ENCODE data around the gene SLC22A23. TPM values are rescaled to one million over a fixed set of nuclear protein-coding genes. Genes with fewer than 3 reads are reported as not detected.

Gene SLC22A23
- polyA plus RNA-seq, 1 donor (not counting 4 experiments of a cell fraction or from before 2014, with no cell fraction given) = 4.3 TPM

DNA sequence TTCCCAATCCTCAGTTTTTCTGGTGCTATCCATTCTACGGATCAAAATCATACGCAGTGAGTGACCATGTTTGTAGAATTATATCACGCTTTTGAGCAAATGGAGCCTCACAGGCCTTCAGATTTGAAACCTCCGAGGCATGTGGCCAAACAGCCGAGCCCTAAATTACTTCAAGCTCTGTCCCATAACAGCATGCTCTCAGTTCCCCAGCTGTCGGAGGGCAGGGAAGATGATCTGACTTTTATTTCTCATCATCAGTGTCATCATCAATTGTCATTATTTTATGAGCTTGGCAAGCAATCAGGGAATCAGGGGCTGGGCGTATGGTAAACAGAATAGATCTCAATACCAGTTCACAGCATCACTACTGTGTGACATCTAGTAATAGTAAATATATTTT lies 124.9 kb downstream of the SLC22A23 start:
- Histone ChIP-seq H3K9me1 (ENCODE audit: control insufficient read depth, extremely low read depth, insufficient read depth, low read length) (no peaks in the 10 kb centered on the region), H3K9me3 (ENCODE audit: control insufficient read depth, low read depth, low read length) (no peaks in the 10 kb centered on the region), H3K79me2 (ENCODE audit: control insufficient read depth, insufficient read depth, low read length) (no peaks in the 10 kb centered on the region), H3K9ac (ENCODE audit: control insufficient read depth, extremely low read depth, insufficient read depth, low read length) (no peak overlapping the region), H4K20me1 (ENCODE audit: control insufficient read depth, extremely low read depth, insufficient read depth, low read length) (no peaks in the 10 kb centered on the region), H3K4me1 (ENCODE audit: control insufficient read depth, extremely low read depth, insufficient read depth, low read length) (no peaks in the 10 kb centered on the region), H3K4me3 (ENCODE audit: control insufficient read depth in 2 of 3, extremely low read depth in 1 of 3, insufficient read depth in 2 of 3, low read depth in 1 of 3, low read length in 3 of 3) (no peak overlapping the region), H3K36me3 (ENCODE audit: control insufficient read depth in 2 of 2, extremely low read depth in 1 of 2, insufficient read depth in 2 of 2, low read length in 2 of 2) (no peaks in the 10 kb centered on the region), H3K27ac (ENCODE audit: control insufficient read depth, insufficient read depth, low read length) (no peak overlapping the region), H3K4me2 (ENCODE audit: control insufficient read depth, extremely low read depth, insufficient read depth, low read depth, low read length) (no peak overlapping the region), H2AFZ (ENCODE audit: control insufficient read depth, low read length) (no peak overlapping the region), H3K27me3 (ENCODE audit: control insufficient read depth, extremely low read depth, insufficient read depth, low read length) (no peaks in the 10 kb centered on the region)
- FAIRE-seq (no peak), DNase-seq (ENCODE audit: low read depth, low spot score) (no peak)
- TF ChIP-seq, protein P1, sequence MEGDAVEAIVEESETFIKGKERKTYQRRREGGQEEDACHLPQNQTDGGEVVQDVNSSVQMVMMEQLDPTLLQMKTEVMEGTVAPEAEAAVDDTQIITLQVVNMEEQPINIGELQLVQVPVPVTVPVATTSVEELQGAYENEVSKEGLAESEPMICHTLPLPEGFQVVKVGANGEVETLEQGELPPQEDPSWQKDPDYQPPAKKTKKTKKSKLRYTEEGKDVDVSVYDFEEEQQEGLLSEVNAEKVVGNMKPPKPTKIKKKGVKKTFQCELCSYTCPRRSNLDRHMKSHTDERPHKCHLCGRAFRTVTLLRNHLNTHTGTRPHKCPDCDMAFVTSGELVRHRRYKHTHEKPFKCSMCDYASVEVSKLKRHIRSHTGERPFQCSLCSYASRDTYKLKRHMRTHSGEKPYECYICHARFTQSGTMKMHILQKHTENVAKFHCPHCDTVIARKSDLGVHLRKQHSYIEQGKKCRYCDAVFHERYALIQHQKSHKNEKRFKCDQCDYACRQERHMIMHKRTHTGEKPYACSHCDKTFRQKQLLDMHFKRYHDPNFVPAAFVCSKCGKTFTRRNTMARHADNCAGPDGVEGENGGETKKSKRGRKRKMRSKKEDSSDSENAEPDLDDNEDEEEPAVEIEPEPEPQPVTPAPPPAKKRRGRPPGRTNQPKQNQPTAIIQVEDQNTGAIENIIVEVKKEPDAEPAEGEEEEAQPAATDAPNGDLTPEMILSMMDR (optimal IDR thresholded peaks at IDR 0.05 in 1 of 3, IDR thresholded peaks at IDR 0.05 in 1 of 3, conservative IDR thresholded peaks at IDR 0.05 in 1 of 3; ENCODE audit: extremely low read depth in 1 of 3, insufficient read depth in 2 of 3, low read length in 3 of 3) = no peak
- no peak for TF ChIP-seq EZH2 (IDR thresholded peaks at IDR 0.05; ENCODE audit: low read length)
- dilution Hi-C loops (cut with MboI; ENCODE audit: extremely low pct_ligation_motif_present, low sequenced_read_pairs) = no loop called here

DNA sequence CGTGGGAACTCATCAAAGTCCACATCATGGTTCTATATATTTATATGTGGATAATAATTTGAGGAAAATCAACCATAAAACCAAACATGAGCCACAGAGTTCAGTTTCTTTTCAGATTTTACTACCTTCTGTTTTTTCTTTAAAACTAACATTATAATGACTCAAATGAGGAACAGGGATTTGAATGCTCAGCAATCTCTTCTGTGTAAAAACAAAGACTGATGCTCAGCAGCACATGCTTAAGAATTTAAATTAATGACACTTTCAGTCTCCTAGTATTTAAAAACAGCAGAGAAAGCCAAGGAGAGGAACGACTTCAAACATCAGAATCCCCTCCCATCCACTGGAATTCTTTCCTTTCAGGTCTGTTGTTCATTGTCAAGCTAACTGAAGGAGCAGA lies 125.4 kb downstream of the SLC22A23 start:
- Histone ChIP-seq H3K36me3 (ENCODE audit: control insufficient read depth in 2 of 2, extremely low read depth in 1 of 2, insufficient read depth in 2 of 2, low read length in 2 of 2) (no peaks in the 10 kb centered on the region), H3K9me3 (ENCODE audit: control insufficient read depth, low read depth, low read length) (no peaks in the 10 kb centered on the region), H3K27ac (ENCODE audit: control insufficient read depth, insufficient read depth, low read length) (no peak overlapping the region), H3K4me1 (ENCODE audit: control insufficient read depth, extremely low read depth, insufficient read depth, low read length) (no peaks in the 10 kb centered on the region), H4K20me1 (ENCODE audit: control insufficient read depth, extremely low read depth, insufficient read depth, low read length) (no peaks in the 10 kb centered on the region), H3K4me3 (ENCODE audit: control insufficient read depth in 2 of 3, extremely low read depth in 1 of 3, insufficient read depth in 2 of 3, low read depth in 1 of 3, low read length in 3 of 3) (no peak overlapping the region), H3K9me1 (ENCODE audit: control insufficient read depth, extremely low read depth, insufficient read depth, low read length) (no peaks in the 10 kb centered on the region), H2AFZ (ENCODE audit: control insufficient read depth, low read length) (no peak overlapping the region), H3K79me2 (ENCODE audit: control insufficient read depth, insufficient read depth, low read length) (no peaks in the 10 kb centered on the region), H3K27me3 (ENCODE audit: control insufficient read depth, extremely low read depth, insufficient read depth, low read length) (no peaks in the 10 kb centered on the region), H3K4me2 (ENCODE audit: control insufficient read depth, extremely low read depth, insufficient read depth, low read depth, low read length) (no peak overlapping the region), H3K9ac (ENCODE audit: control insufficient read depth, extremely low read depth, insufficient read depth, low read length) (no peak overlapping the region)
- DNase-seq (ENCODE audit: low read depth, low spot score) = no peak
- TF ChIP-seq, protein P1 (optimal IDR thresholded peaks at IDR 0.05 in 1 of 3, IDR thresholded peaks at IDR 0.05 in 1 of 3, conservative IDR thresholded peaks at IDR 0.05 in 1 of 3; ENCODE audit: extremely low read depth in 1 of 3, insufficient read depth in 2 of 3, low read length in 3 of 3) = no peak
- TF ChIP-seq EZH2 (IDR thresholded peaks at IDR 0.05; ENCODE audit: low read length) = no peak
- FAIRE-seq = no peak
- dilution Hi-C loops (cut with MboI; ENCODE audit: extremely low pct_ligation_motif_present, low sequenced_read_pairs) = no loop called here

All from keratinocyte (primary cell).